GM18505 (cell line): Measurements from ENCODE around the gene TOX2.

Experiments used
- ATAC-seq: cut with Tn5 transposase; IDR thresholded peaks from one replicate; pipeline ENCODE4 v1.9.1; 2021; ENCODE audit not compliant: unreplicated experiment
- POLR2A ChIP-seq: IDR thresholded peaks from 4 replicates; pipeline ENCODE4 v1.6.1; 2011; ENCODE audit warnings: borderline replicate concordance; ENCODE audit not compliant: insufficient read depth, insufficient read length; ENCODE audit errors: extremely low read depth

TOX2 gene

GRCh38 chr20:43973231-43973630, 58.6 kb downstream of the TOX2 start:
- TF ChIP-seq POLR2A = no peak
- ATAC-seq = no peak

GRCh38 chr20:43973671-43974450, 59.2 kb downstream of the TOX2 start:
- no peak for ATAC-seq

GRCh38 chr20:43974695-43975094, 60.0 kb downstream of the TOX2 start:
- TF ChIP-seq POLR2A = no peak
- no peak for ATAC-seq

More at GRCh38 chr20:43973671-43974450, 59.2 kb downstream of the TOX2 start:
- TF ChIP-seq POLR2A = no peak

- no peak for ATAC-seq
- no peak for TF ChIP-seq POLR2A
These were observed 60.6 kb downstream of the TOX2 start for GRCh38 chr20:43975096-43975768.

- no peak for ATAC-seq
- TF ChIP-seq POLR2A = no peak
These were observed 61.9 kb downstream of the TOX2 start for GRCh38 chr20:43976547-43976946.

GRCh38 chr20:43977252-43977651, 62.6 kb downstream of the TOX2 start:
- TF ChIP-seq POLR2A = no peak
- no peak for ATAC-seq

- no peak for TF ChIP-seq POLR2A
- ATAC-seq = no peak
These were observed 63.3 kb downstream of the TOX2 start for GRCh38 chr20:43977962-43978361.

- no peak for ATAC-seq
- no peak for TF ChIP-seq POLR2A
These were observed 65.0 kb downstream of the TOX2 start for GRCh38 chr20:43979576-43980105.

GRCh38 chr20:43981540-43981939, 66.9 kb downstream of the TOX2 start:
- ATAC-seq = no peak
- TF ChIP-seq POLR2A = no peak

- TF ChIP-seq POLR2A = no peak
- no peak for ATAC-seq
These were observed 67.4 kb downstream of the TOX2 start for GRCh38 chr20:43982016-43982415.

- TF ChIP-seq POLR2A = no peak
- no peak for ATAC-seq
These were observed 68.2 kb downstream of the TOX2 start for GRCh38 chr20:43982886-43983285.

- no peak for TF ChIP-seq POLR2A
These were observed 68.7 kb downstream of the TOX2 start for GRCh38 chr20:43983359-43983758.

GRCh38 chr20:43983904-43984361, 69.3 kb downstream of the TOX2 start:
- no peak for TF ChIP-seq POLR2A
- no peak for ATAC-seq

More at GRCh38 chr20:43983359-43983758, 68.7 kb downstream of the TOX2 start:
- ATAC-seq = no peak

GRCh38 chr20:43984587-43984986, 69.9 kb downstream of the TOX2 start:
- no peak for ATAC-seq
- TF ChIP-seq POLR2A = no peak
